ENCODE data around the gene SAMHD1. TPM values are rescaled to one million over a fixed set of nuclear protein-coding genes. Genes with fewer than 3 reads are reported as not detected.

SAMHD1 gene
- total and polyA plus RNA-seq, 2 of the 8 experiments (the other 6 are each of a cell fraction or from before 2014, with no cell fraction given): 22.0 to 37.1 TPM

GRCh38 chr20:36848078-36848660 lies 103.3 kb downstream of the SAMHD1 start (continued):
- TF ChIP-seq MAFK (IDR thresholded peaks at IDR 0.05; ENCODE audit: low read depth, low read length): no peak
- no peak for TF ChIP-seq RXRA (IDR thresholded peaks at IDR 0.05; ENCODE audit: insufficient read depth, low read depth, low read length)
- TF ChIP-seq YY1 (IDR thresholded peaks at IDR 0.05; ENCODE audit: low read depth, low read length): no peak
- no peak for TF ChIP-seq USF2 (IDR thresholded peaks at IDR 0.05; ENCODE audit: low read length)
- TF ChIP-seq ASH2L (IDR thresholded peaks at IDR 0.05; ENCODE audit: low read length): no peak
- TF ChIP-seq ATF2 (IDR thresholded peaks at IDR 0.05; ENCODE audit: low read length): no peak
- no peak for TF ChIP-seq SIX5 (IDR thresholded peaks at IDR 0.05; ENCODE audit: low read depth, low read length)
- no peak for TF ChIP-seq RBBP5 (IDR thresholded peaks at IDR 0.05; ENCODE audit: borderline replicate concordance, low read depth, low read length)
- TF ChIP-seq CTBP2 (IDR thresholded peaks at IDR 0.05; ENCODE audit: borderline replicate concordance, insufficient read depth, insufficient read length, low read length): no peak
